Neural cell (in vitro differentiated cells): Measurements from ENCODE around the gene ZNF439. TPM values are rescaled to one million over a fixed set of nuclear protein-coding genes. Genes with fewer than 3 reads are reported as not detected.
"Not testable (repeated sequence)": the region's sequence is repeated elsewhere in the genome, so short reads cannot be mapped to it uniquely, and the experiment has no call there.

Source experiments
- H2AFZ ChIP-seq: fragments of 200-600, 300-800 bp; sonication (generic), shearing (Covaris generic); 2 replicates; pipeline ENCODE4 v1.6.0; 2014; ENCODE audit warnings: low read depth, mild to moderate bottlenecking, antibody characterized with exemption, low read length, moderate library complexity
- H3F3A ChIP-seq: fragments of 200-600 bp; shearing (Covaris generic); 2 replicates; pipeline ENCODE4 v1.6.1; 2016; ENCODE audit warnings: mild to moderate bottlenecking, moderate library complexity, mixed read lengths, antibody characterized with exemption, low read length; ENCODE audit not compliant: insufficient read depth, poor library complexity, severe bottlenecking
- H3K27ac ChIP-seq: fragments of 200-600, 300-800 bp; sonication (generic), shearing (Covaris generic); 2 replicates; pipeline ENCODE4 v1.5.1; 2014; ENCODE audit warnings: mild to moderate bottlenecking, low read length, moderate library complexity
- H3K27me3 ChIP-seq: fragments of 300-800, 200-600 bp; sonication (generic), shearing (Covaris generic); 2 replicates; pipeline ENCODE4 v1.6.0; 2014; ENCODE audit warnings: mild to moderate bottlenecking, low read depth, low read length, moderate library complexity; ENCODE audit not compliant: insufficient read depth
- H3K36me3 ChIP-seq: fragments of 300-800, 200-600 bp; sonication (generic), shearing (Covaris generic); 2 replicates; pipeline ENCODE4 v1.5.1; 2014; ENCODE audit warnings: mild to moderate bottlenecking, antibody characterized with exemption, low read length, moderate library complexity; ENCODE audit not compliant: insufficient read depth
- H3K4me2 ChIP-seq: fragments of 300-800, 200-600 bp; sonication (generic), shearing (Covaris generic); 2 replicates; pipeline ENCODE4 v1.6.0; 2014; ENCODE audit warnings: mild to moderate bottlenecking, low read length
- H3K4me3 ChIP-seq: fragments of 300-800, 200-600 bp; sonication (generic), shearing (Covaris generic); 2 replicates; pipeline ENCODE4 v1.5.1; 2014; ENCODE audit warnings: mild to moderate bottlenecking, low read length, moderate library complexity
- H3K79me2 ChIP-seq: fragments of 200-600 bp; shearing (Covaris generic); replicated peaks from 2 replicates; pipeline ENCODE4 v1.6.0; 2014; ENCODE audit warnings: mild to moderate bottlenecking, low read length, moderate library complexity; ENCODE audit not compliant: insufficient read depth
- H3K9ac ChIP-seq: fragments of 300-800, 200-600 bp; sonication (generic), shearing (Covaris generic); 2 replicates; pipeline ENCODE4 v1.6.1; 2016; ENCODE audit warnings: mild to moderate bottlenecking, low read length, mixed read lengths
- H3K9me2 ChIP-seq: fragments of 200-600 bp; shearing (Covaris generic); 2 replicates; pipeline ENCODE4 v1.6.1; 2016; ENCODE audit warnings: mild to moderate bottlenecking, low read length, mixed read lengths; ENCODE audit not compliant: insufficient read depth
- H3K9me3 ChIP-seq: fragments of 200-600, 300-800 bp; sonication (generic), shearing (Covaris generic); 2 replicates; pipeline ENCODE4 v1.6.1; 2016; ENCODE audit warnings: mild to moderate bottlenecking, mixed run types, low read length, moderate library complexity, mixed read lengths
- H4K20me1 ChIP-seq: fragments of 200-600 bp; shearing (Covaris generic); 2 replicates; pipeline ENCODE4 v1.6.1; 2016; ENCODE audit warnings: mild to moderate bottlenecking, mixed run types; ENCODE audit not compliant: insufficient read depth
- CTCF ChIP-seq: fragments of 450-650 bp; IDR thresholded peaks from 2 replicates; pipeline ENCODE4 v1.5.1; 2014; ENCODE audit warnings: antibody characterized with exemption, mild to moderate bottlenecking, moderate library complexity; ENCODE audit not compliant: poor library complexity, severe bottlenecking
- EP300 ChIP-seq: fragments of 450-650 bp; conservative IDR thresholded peaks from 2 replicates; pipeline ENCODE4 v1.6.1; 2014; ENCODE audit warnings: antibody characterized with exemption, mild to moderate bottlenecking, moderate library complexity; ENCODE audit not compliant: poor library complexity, severe bottlenecking
- EZH2 ChIP-seq: fragments of 200-600, 300-800 bp; shearing (Covaris generic), sonication (generic); IDR thresholded peaks from 2 replicates; pipeline ENCODE4 v1.6.1; 2014; ENCODE audit warnings: antibody characterized with exemption, low read length, borderline replicate concordance, mild to moderate bottlenecking; ENCODE audit not compliant: insufficient read depth, poor library complexity, severe bottlenecking
- MXI1 ChIP-seq: fragments of 450-650 bp; conservative IDR thresholded peaks from 2 replicates; pipeline ENCODE4 v1.6.1; 2014; ENCODE audit warnings: antibody characterized with exemption, mild to moderate bottlenecking; ENCODE audit not compliant: poor library complexity, severe bottlenecking
- POLR2AphosphoS5 ChIP-seq: IDR thresholded peaks from 2 replicates; pipeline ENCODE4 v1.6.1; 2012
- RAD21 ChIP-seq: fragments of 450-650 bp; conservative IDR thresholded peaks from 2 replicates; pipeline ENCODE4 v1.6.1; 2014; ENCODE audit warnings: antibody characterized with exemption, mild to moderate bottlenecking, moderate library complexity
- REST ChIP-seq: IDR thresholded peaks from 2 replicates; pipeline ENCODE4 v1.6.1; 2012; ENCODE audit warnings: borderline replicate concordance
- SMC3 ChIP-seq: fragments of 450-650 bp; conservative IDR thresholded peaks from 2 replicates; pipeline ENCODE4 v1.6.1; 2014; ENCODE audit warnings: antibody characterized with exemption, mild to moderate bottlenecking, moderate library complexity; ENCODE audit not compliant: poor library complexity
- TAF1 ChIP-seq: IDR thresholded peaks from 2 replicates; pipeline ENCODE4 v1.6.1; 2012; ENCODE audit warnings: low read depth
- polyA plus RNA-seq: library from polyadenylated mRNA; depleted of rRNA; stranded (reverse); fragments of >200 nt; gene quantifications from 2 replicates; pipeline ENCODE4 v1.2.3, GENCODE V29; 2014

ZNF439 gene
- polyA plus RNA-seq, 1 donor from 2014 or later, result 2.0 TPM

GRCh38 chr19:11887234-11887610 is 38.7 kb downstream of the ZNF439 start:
- peak overlapping the region; percentile 68 for H3K4me2 ChIP-seq
- peak overlapping the region; percentile 19 for H2AFZ ChIP-seq
- H3K27me3 ChIP-seq, result no peaks in the 10 kb centered on the region
- H3F3A ChIP-seq, result no peaks in the 10 kb centered on the region
- H4K20me1 ChIP-seq, result no peaks in the 10 kb centered on the region
- TF ChIP-seq POLR2AphosphoS5 (no peak), TAF1 (no peak), CTCF (no peak), REST (no peak), EZH2 (no peak), MXI1 (no peak), RAD21 (no peak), EP300 (no peak), SMC3 (no peak)
- H3K79me2 ChIP-seq, result peaks cover 26% of the 10 kb centered on the region
- H3K27ac ChIP-seq, result peak overlapping the region; percentile 95
- peak overlapping the region; percentile 99 for H3K4me3 ChIP-seq
- no peaks in the 10 kb centered on the region for H3K36me3 ChIP-seq
- no peaks in the 10 kb centered on the region for H3K9me3 ChIP-seq
- peak overlapping the region; percentile 96 for H3K9ac ChIP-seq
- no peaks in the 10 kb centered on the region for H3K9me2 ChIP-seq

GRCh38 chr19:11887611-11888531 is 39.3 kb downstream of the ZNF439 start, which contains the start of gene ZNF69:
ZNF69 (plus strand) TSS chr19:11887782; CDS start chr19:11887924, 142 bp downstream.
- Histone ChIP-seq H3K79me2 (peaks cover 32% of the 10 kb centered on the region), H3K27me3 (no peaks in the 10 kb centered on the region), H3K4me2 (peak within 1 kb of the TSS; percentile 68), H3K36me3 (no peaks in the 10 kb centered on the region), H4K20me1 (no peaks in the 10 kb centered on the region), H3K27ac (peak within 1 kb of the TSS; percentile 95), H3K4me3 (peak within 1 kb of the TSS; percentile 99), H3K9me2 (no peaks in the 10 kb centered on the region), H3F3A (no peaks in the 10 kb centered on the region), H3K9ac (peak within 1 kb of the TSS; percentile 96), H3K9me3 (no peaks in the 10 kb centered on the region), H2AFZ (peak within 1 kb of the TSS; percentile 83)
- no peak for TF ChIP-seq EP300
- peak; percentile 26 for TF ChIP-seq SMC3
- peak; percentile 62 for TF ChIP-seq CTCF
- no peak for TF ChIP-seq RAD21
- TF ChIP-seq TAF1, result peak; percentile 86
- TF ChIP-seq EZH2, result no peak
- peak; percentile 93 for TF ChIP-seq REST
- TF ChIP-seq POLR2AphosphoS5, result peak; percentile 94
- peak; percentile 71 for TF ChIP-seq MXI1

GRCh38 chr19:11889901-11890300 is 41.4 kb downstream of the ZNF439 start:
- not testable (repeated sequence) for H2AFZ ChIP-seq, H3K36me3 ChIP-seq, H3K9me3 ChIP-seq, H4K20me1 ChIP-seq, H3K27ac ChIP-seq, H3K4me2 ChIP-seq, H3K9ac ChIP-seq, H3K27me3 ChIP-seq, H3K9me2 ChIP-seq, H3F3A ChIP-seq
- peaks cover 47% of the 10 kb centered on the region for H3K79me2 ChIP-seq
- H3K4me3 ChIP-seq, result peak overlapping the region; percentile 99
